ENCODE data around the gene KLHL25. TPM values are rescaled to one million over a fixed set of nuclear protein-coding genes. Genes with fewer than 3 reads are reported as not detected.

KLHL25 gene
- total and polyA plus RNA-seq, 2 of the 13 experiments (the other 11 are each of a cell fraction or from before 2014, with no cell fraction given) = 3.7 to 8.2 TPM

- TF ChIP-seq, protein P1, sequence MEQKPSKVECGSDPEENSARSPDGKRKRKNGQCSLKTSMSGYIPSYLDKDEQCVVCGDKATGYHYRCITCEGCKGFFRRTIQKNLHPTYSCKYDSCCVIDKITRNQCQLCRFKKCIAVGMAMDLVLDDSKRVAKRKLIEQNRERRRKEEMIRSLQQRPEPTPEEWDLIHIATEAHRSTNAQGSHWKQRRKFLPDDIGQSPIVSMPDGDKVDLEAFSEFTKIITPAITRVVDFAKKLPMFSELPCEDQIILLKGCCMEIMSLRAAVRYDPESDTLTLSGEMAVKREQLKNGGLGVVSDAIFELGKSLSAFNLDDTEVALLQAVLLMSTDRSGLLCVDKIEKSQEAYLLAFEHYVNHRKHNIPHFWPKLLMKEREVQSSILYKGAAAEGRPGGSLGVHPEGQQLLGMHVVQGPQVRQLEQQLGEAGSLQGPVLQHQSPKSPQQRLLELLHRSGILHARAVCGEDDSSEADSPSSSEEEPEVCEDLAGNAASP (CRISPR knock-in tag; IDR thresholded peaks at IDR 0.05; ENCODE audit: borderline replicate concordance) = peak; percentile 70; the same call in 1 of the 2 replicates
- no peak for TF ChIP-seq NFE2 (CRISPR knock-in tag; IDR thresholded peaks at IDR 0.05)
- peak; percentile 98 for TF ChIP-seq HNF4A (CRISPR knock-in tag; IDR thresholded peaks at IDR 0.05)
- TF ChIP-seq MXI1 (IDR thresholded peaks at IDR 0.05; ENCODE audit: borderline replicate concordance, low read depth, low read length) = peak; percentile 65; the same call in 1 of the 3 replicates
- no peak for TF ChIP-seq NAIF1 (CRISPR knock-in tag; IDR thresholded peaks at IDR 0.05; ENCODE audit: borderline replicate concordance)
- peak; percentile 49 for TF ChIP-seq ZNF629 (CRISPR knock-in tag; conservative IDR thresholded peaks at IDR 0.05)
- no peak for TF ChIP-seq SUZ12 (IDR thresholded peaks at IDR 0.05; ENCODE audit: low read depth, low read length)
- peak; percentile 77; the same call in 1 of the 2 replicates for TF ChIP-seq FOXO1 (CRISPR knock-in tag; IDR thresholded peaks at IDR 0.05)
- 0 out of 4 replicates have a peak, but pooled peaks of 1 of the 2 experiments have one; percentile 21 for TF ChIP-seq POLR2A (IDR thresholded peaks at IDR 0.05; ENCODE audit: insufficient read depth in 1 of 2, low read depth in 2 of 2, low read length in 2 of 2)
- no peak for TF ChIP-seq MLLT10 (CRISPR knock-in tag; IDR thresholded peaks at IDR 0.05)
- TF ChIP-seq REPIN1 (CRISPR knock-in tag; IDR thresholded peaks at IDR 0.05; ENCODE audit: borderline replicate concordance, low read depth) = peak; percentile 85; the same call in 1 of the 2 replicates
- TF ChIP-seq SIX4 (CRISPR knock-in tag; IDR thresholded peaks at IDR 0.05) = no peak
- TF ChIP-seq, protein P2, sequence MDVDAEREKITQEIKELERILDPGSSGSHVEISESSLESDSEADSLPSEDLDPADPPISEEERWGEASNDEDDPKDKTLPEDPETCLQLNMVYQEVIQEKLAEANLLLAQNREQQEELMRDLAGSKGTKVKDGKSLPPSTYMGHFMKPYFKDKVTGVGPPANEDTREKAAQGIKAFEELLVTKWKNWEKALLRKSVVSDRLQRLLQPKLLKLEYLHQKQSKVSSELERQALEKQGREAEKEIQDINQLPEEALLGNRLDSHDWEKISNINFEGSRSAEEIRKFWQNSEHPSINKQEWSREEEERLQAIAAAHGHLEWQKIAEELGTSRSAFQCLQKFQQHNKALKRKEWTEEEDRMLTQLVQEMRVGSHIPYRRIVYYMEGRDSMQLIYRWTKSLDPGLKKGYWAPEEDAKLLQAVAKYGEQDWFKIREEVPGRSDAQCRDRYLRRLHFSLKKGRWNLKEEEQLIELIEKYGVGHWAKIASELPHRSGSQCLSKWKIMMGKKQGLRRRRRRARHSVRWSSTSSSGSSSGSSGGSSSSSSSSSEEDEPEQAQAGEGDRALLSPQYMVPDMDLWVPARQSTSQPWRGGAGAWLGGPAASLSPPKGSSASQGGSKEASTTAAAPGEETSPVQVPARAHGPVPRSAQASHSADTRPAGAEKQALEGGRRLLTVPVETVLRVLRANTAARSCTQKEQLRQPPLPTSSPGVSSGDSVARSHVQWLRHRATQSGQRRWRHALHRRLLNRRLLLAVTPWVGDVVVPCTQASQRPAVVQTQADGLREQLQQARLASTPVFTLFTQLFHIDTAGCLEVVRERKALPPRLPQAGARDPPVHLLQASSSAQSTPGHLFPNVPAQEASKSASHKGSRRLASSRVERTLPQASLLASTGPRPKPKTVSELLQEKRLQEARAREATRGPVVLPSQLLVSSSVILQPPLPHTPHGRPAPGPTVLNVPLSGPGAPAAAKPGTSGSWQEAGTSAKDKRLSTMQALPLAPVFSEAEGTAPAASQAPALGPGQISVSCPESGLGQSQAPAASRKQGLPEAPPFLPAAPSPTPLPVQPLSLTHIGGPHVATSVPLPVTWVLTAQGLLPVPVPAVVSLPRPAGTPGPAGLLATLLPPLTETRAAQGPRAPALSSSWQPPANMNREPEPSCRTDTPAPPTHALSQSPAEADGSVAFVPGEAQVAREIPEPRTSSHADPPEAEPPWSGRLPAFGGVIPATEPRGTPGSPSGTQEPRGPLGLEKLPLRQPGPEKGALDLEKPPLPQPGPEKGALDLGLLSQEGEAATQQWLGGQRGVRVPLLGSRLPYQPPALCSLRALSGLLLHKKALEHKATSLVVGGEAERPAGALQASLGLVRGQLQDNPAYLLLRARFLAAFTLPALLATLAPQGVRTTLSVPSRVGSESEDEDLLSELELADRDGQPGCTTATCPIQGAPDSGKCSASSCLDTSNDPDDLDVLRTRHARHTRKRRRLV (CRISPR knock-in tag; IDR thresholded peaks at IDR 0.05) = no peak
- TF ChIP-seq ZNF335 (CRISPR knock-in tag; IDR thresholded peaks at IDR 0.05) = no peak
- TF ChIP-seq ZNF17 (CRISPR knock-in tag; IDR thresholded peaks at IDR 0.05) = no peak
- TF ChIP-seq, protein P3, sequence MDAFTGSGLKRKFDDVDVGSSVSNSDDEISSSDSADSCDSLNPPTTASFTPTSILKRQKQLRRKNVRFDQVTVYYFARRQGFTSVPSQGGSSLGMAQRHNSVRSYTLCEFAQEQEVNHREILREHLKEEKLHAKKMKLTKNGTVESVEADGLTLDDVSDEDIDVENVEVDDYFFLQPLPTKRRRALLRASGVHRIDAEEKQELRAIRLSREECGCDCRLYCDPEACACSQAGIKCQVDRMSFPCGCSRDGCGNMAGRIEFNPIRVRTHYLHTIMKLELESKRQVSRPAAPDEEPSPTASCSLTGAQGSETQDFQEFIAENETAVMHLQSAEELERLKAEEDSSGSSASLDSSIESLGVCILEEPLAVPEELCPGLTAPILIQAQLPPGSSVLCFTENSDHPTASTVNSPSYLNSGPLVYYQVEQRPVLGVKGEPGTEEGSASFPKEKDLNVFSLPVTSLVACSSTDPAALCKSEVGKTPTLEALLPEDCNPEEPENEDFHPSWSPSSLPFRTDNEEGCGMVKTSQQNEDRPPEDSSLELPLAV (CRISPR knock-in tag; conservative IDR thresholded peaks at IDR 0.05; ENCODE audit: low read depth) = no peak
- TF ChIP-seq ZMAT5 (CRISPR knock-in tag; IDR thresholded peaks at IDR 0.05; ENCODE audit: borderline replicate concordance, low read depth) = no peak
- peak; percentile 73 for TF ChIP-seq MEF2D (CRISPR knock-in tag; IDR thresholded peaks at IDR 0.05)
- TF ChIP-seq NR2F6 (IDR thresholded peaks at IDR 0.05) = no peak
- TF ChIP-seq NR2F6 (CRISPR knock-in tag; IDR thresholded peaks at IDR 0.05) = peak; percentile 76
- TF ChIP-seq ZNF709 (CRISPR knock-in tag; IDR thresholded peaks at IDR 0.05) = no peak
- TF ChIP-seq ZNF138 (CRISPR knock-in tag; IDR thresholded peaks at IDR 0.05; ENCODE audit: low read depth) = no peak
- no peak for TF ChIP-seq ZNF44 (CRISPR knock-in tag; IDR thresholded peaks at IDR 0.05)
- peak; percentile 96 for TF ChIP-seq ZNF441 (CRISPR knock-in tag; IDR thresholded peaks at IDR 0.05; ENCODE audit: borderline replicate concordance)
These were observed 45.5 kb upstream of the KLHL25 start (continued) for GRCh38 chr15:85840079-85840801.

Data from HepG2 (cell line).